HepG2 (cell line): ENCODE results near the gene MLYCD. TPM values are rescaled to one million over a fixed set of nuclear protein-coding genes. Genes with fewer than 3 reads are reported as not detected.

Source experiments
- ATAC-seq: fragments of 200-7000 bp; cut with Tn5 transposase; 3 replicates; pipeline ENCODE4 v1.9.1; 2020; ENCODE audit warnings: mild to moderate bottlenecking, moderate library complexity
- BruUV-seq: library from RNA; stranded (reverse); fragments of 400-500 nt; replicated peaks from 2 replicates; lab custom pipeline; 2021; lab: Mats Ljungman, UMichigan
- CTCF ChIA-PET: fragments of 300-600 bp; formaldehyde crosslinking; extraction: SDS; loops from one replicate; lab custom pipeline; 2021; ENCODE audit warnings: low total read pairs, inconsistent platforms, low intra/inter-chr PET ratio; lab: Yijun Ruan, JAX
- POLR2A ChIA-PET: fragments of 350-600 bp; sonication (Branson Sonifier 250); formaldehyde crosslinking; loops from one replicate; lab custom pipeline; 2020; ENCODE audit warnings: antibody characterized with exemption, inconsistent platforms; lab: Yijun Ruan, JAX
- DNase-seq: peaks from one replicate; pipeline ENCODE4 v3.0.0-alpha.2; 2015; ENCODE audit warnings: low spot score
- FAIRE-seq: peaks from 3 replicates; lab custom pipeline; 2011; peaks lifted over from hg19 to GRCh38; lab: Jason Lieb, UNC
- H2AFZ ChIP-seq: one replicate; pipeline ENCODE4 v1.6.1; 2011; ENCODE audit warnings: low read length, inconsistent platforms
- H3K27ac ChIP-seq: fragments of 300-600 bp; 3 replicates; pipeline ENCODE4 v1.8.0; 2011; ENCODE audit warnings: mixed run types, mild to moderate bottlenecking, mixed read lengths, low read length, inconsistent platforms; ENCODE audit not compliant: insufficient read depth; ENCODE audit errors: extremely low read length
- H3K27me3 ChIP-seq, 2 experiments: fragments of 200-600 bp in 1 of 2; 2 replicates in 1 of 2; 3 replicates in 1 of 2; pipeline versions ENCODE4 v1.6.0 to v1.8.0; 2011; ENCODE audit warnings: low read length in 2 of 2, mild to moderate bottlenecking in 2 of 2, moderate library complexity in 2 of 2, inconsistent platforms in 1 of 2; ENCODE audit not compliant: insufficient read depth in 2 of 2, control insufficient read depth in 1 of 2
- H3K36me3 ChIP-seq, 2 experiments: fragments of 200-600 bp in 1 of 2; replicated peaks in 1 of 2; 2 replicates in 1 of 2; 3 replicates in 1 of 2; pipeline versions ENCODE4 v1.5.1 to v1.8.0; 2011; ENCODE audit warnings: low read length in 2 of 2, inconsistent platforms in 1 of 2; ENCODE audit not compliant: insufficient read depth in 2 of 2, control insufficient read depth in 1 of 2
- H3K4me1 ChIP-seq: 2 replicates; pipeline ENCODE4 v1.5.1; 2012; ENCODE audit warnings: low read length, inconsistent platforms; ENCODE audit not compliant: insufficient read depth
- H3K4me2 ChIP-seq: 2 replicates; pipeline ENCODE4 v1.6.0; 2011; ENCODE audit warnings: low read depth, low read length, inconsistent platforms
- H3K4me3 ChIP-seq, 3 experiments: fragments of 200-600 bp in 1 of 3; sonication (generic), shearing (Covaris generic) in 1 of 3; replicated peaks in 1 of 3; 2 replicates each; pipeline ENCODE4 v1.5.1; 2011 to 2016; ENCODE audit warnings: low read length in 3 of 3, inconsistent platforms in 2 of 3, low read depth in 2 of 3, mild to moderate bottlenecking in 2 of 3, control low read depth in 1 of 3, mixed read lengths in 1 of 3; ENCODE audit not compliant: insufficient read depth in 1 of 3
- H3K79me2 ChIP-seq: one replicate; pipeline ENCODE4 v1.6.1; 2011; ENCODE audit warnings: low read length, inconsistent platforms; ENCODE audit not compliant: insufficient read depth
- H3K9ac ChIP-seq: 2 replicates; pipeline ENCODE4 v1.6.0; 2011; ENCODE audit warnings: mild to moderate bottlenecking, low read depth, low read length, inconsistent platforms; ENCODE audit not compliant: insufficient read depth
- H3K9me3 ChIP-seq: 2 replicates; pipeline ENCODE4 v1.5.1; 2012; ENCODE audit warnings: mild to moderate bottlenecking, low read length
- H4K20me1 ChIP-seq: 2 replicates; pipeline ENCODE4 v1.6.0; 2011; ENCODE audit warnings: inconsistent platforms, mild to moderate bottlenecking, low read length, moderate library complexity; ENCODE audit not compliant: insufficient read depth
- ADNP ChIP-seq: sonication (generic); formaldehyde crosslinking; IDR thresholded peaks from 2 replicates; pipeline ENCODE4 v1.4.0; 2020; ENCODE audit warnings: missing genetic modification reagents
- ARNTL ChIP-seq: sonication (generic); formaldehyde crosslinking; IDR thresholded peaks from 2 replicates; pipeline ENCODE4 v1.4.0; 2020; ENCODE audit warnings: mild to moderate bottlenecking, missing genetic modification reagents
- ELF4 ChIP-seq: sonication (generic); formaldehyde crosslinking; IDR thresholded peaks from 2 replicates; pipeline ENCODE4 v1.5.0; 2020; ENCODE audit warnings: missing genetic modification reagents, mild to moderate bottlenecking, moderate library complexity, borderline replicate concordance
- FIP1L1 ChIP-seq: fragments of 200-400 bp; formaldehyde crosslinking; IDR thresholded peaks from 2 replicates; pipeline ENCODE4 v1.6.1; 2018; ENCODE audit warnings: low read depth, mild to moderate bottlenecking, low read length, moderate library complexity, borderline replicate concordance; ENCODE audit not compliant: insufficient read depth
- MZF1 ChIP-seq: sonication (generic); formaldehyde crosslinking; IDR thresholded peaks from 2 replicates; pipeline ENCODE4 v1.8.1; 2023; ENCODE audit warnings: mild to moderate bottlenecking, missing genetic modification reagents, borderline replicate concordance
- NFIC ChIP-seq: IDR thresholded peaks from 2 replicates; pipeline ENCODE4 v1.6.1; 2012; ENCODE audit warnings: mild to moderate bottlenecking, low read length, inconsistent platforms
- TCF7L2 ChIP-seq: IDR thresholded peaks from 2 replicates; pipeline ENCODE4 v1.6.1; 2011; ENCODE audit warnings: mild to moderate bottlenecking, low read depth, low read length, moderate library complexity
- TP53 ChIP-seq: sonication (generic); formaldehyde crosslinking; conservative IDR thresholded peaks from 2 replicates; pipeline ENCODE4 v1.4.0; 2020; ENCODE audit warnings: missing genetic modification reagents
- ZFX ChIP-seq: sonication (generic); formaldehyde crosslinking; IDR thresholded peaks from 2 replicates; pipeline ENCODE4 v1.4.0; 2020; ENCODE audit warnings: mild to moderate bottlenecking, low read depth, missing genetic modification reagents, moderate library complexity
- ZNF547 ChIP-seq: sonication (generic); formaldehyde crosslinking; IDR thresholded peaks from 2 replicates; pipeline ENCODE4 v1.5.1; 2020; ENCODE audit warnings: mild to moderate bottlenecking, missing genetic modification reagents
- ZNF629 ChIP-seq: sonication (generic); formaldehyde crosslinking; conservative IDR thresholded peaks from 2 replicates; pipeline ENCODE4 v1.5.0; 2020; ENCODE audit warnings: missing genetic modification reagents
- WGBS: methylation state at CpG from one replicate; pipeline ENCODE4 v1.1.6; 2017; ENCODE audit warnings: low lambda C conversion rate; 5-methylcytosine and 5-hydroxymethylcytosine counted together
- in situ Hi-C: cut with HindIII; loops from 2 replicates; pipeline ENCODE4 v1.10.0; 2017; ENCODE audit warnings: low pct_unique_long_range_greater_than_20kb; ENCODE audit not compliant: extremely low pct_ligation_motif_present
- intact Hi-C: fragments of 100-400 bp; cut with micrococcal nuclease; formaldehyde crosslinking; loops from one replicate; pipeline ENCODE4 v1.10.0; 2022; ENCODE audit not compliant: unreplicated experiment
- polyA plus RNA-seq, 8 experiments: library from polyadenylated mRNA; depleted of rRNA in 3 of 8; stranded (reverse) in 7 of 8; unstranded in 1 of 8; fragments of >200 nt; fragmentation: Illumina TruSeq in 4 of 8; extraction: Trizol in 4 of 8; gene quantifications; 2 replicates each; pipeline versions ENCODE4 v1.2.1 to v1.2.3, GENCODE V29; 2011 to 2016; ENCODE audit warnings: low read depth in 4 of 8, missing spikeins in 1 of 8, mixed read lengths in 1 of 8; ENCODE audit not compliant: insufficient read depth in 1 of 8
- total RNA-seq, 5 experiments: library from RNA; depleted of rRNA; stranded (reverse); fragments of >200 nt; fragmentation: Illumina TruSeq; extraction: Trizol; gene quantifications; 2 replicates each; pipeline ENCODE4 v1.2.3, GENCODE V29; 2016; ENCODE audit warnings: low read depth in 1 of 5
- TF ChIP-seq, protein P1 (sequence below): sonication (generic); formaldehyde crosslinking; IDR thresholded peaks from 2 replicates; pipeline ENCODE4 v1.5.1; 2020; ENCODE audit warnings: mild to moderate bottlenecking, missing genetic modification reagents, moderate library complexity
- TF ChIP-seq, protein P2 (sequence below): IDR thresholded peaks from 2 replicates; pipeline ENCODE4 v1.6.1; 2018; ENCODE audit warnings: missing genetic modification reagents, mild to moderate bottlenecking, missing compliant biosample characterization
- TF ChIP-seq, protein P3 (sequence below): IDR thresholded peaks from 2 replicates; pipeline ENCODE4 v1.6.1; 2016; ENCODE audit warnings: mild to moderate bottlenecking

Gene MLYCD
- total and polyA plus RNA-seq, 2 of the 13 experiments (the other 11 are each of a cell fraction or from before 2014, with no cell fraction given), result 1.8 to 4.0 TPM

DNA sequence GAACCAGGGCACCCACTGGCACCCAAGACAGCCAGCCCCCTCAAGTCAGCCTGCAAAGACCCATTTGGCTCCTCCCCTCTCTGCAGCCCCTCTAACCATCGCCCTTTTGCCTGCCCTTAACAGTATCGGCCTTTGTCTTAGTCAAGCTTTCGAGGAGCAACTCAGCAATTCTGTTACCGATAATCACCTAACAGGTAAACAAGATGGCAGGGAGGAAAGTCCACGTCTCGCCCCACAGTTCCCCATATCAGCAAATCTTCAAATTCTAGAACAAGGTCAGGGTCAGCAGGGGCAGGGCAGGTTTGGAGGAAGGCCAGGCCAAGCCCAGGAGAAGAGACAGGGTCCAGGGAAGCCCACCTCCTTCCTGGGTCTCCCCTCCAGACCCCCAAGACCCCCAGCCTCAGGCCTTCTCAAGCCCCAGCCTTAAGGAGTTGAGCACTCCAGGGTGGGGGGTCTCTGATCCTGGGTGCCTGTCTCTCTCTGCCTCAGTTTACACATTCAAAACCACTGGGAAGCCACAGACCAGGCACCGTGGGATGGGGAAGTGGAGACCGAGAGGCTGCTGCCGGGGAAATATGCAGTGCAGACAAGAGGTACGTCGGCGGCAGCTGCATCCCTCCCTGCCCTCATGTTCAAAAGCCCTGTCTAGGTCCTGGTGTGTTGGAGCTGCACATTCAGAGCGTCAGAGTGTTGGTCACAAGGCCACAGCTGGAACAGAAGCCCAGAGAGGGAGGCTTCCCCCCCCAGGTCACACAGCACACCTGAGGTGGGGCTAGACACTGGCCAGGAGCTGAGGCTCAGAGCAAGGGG is 50.2 kb downstream of the MLYCD start (continued):
- TF ChIP-seq TP53 (CRISPR knock-in tag) (no peak), ZFX (peak; percentile 56; the same call in 1 of the 2 replicates), ZNF547 (peak; percentile 62; the same call in 1 of the 2 replicates), TCF7L2 (no peak), ARNTL (CRISPR knock-in tag) (peak; percentile 73), NFIC (peak; percentile 71; the same call in 1 of the 2 replicates), ADNP (CRISPR knock-in tag) (0 out of 2 replicates have a peak, but pooled peaks have one; percentile 62)
- TF ChIP-seq, protein P1, sequence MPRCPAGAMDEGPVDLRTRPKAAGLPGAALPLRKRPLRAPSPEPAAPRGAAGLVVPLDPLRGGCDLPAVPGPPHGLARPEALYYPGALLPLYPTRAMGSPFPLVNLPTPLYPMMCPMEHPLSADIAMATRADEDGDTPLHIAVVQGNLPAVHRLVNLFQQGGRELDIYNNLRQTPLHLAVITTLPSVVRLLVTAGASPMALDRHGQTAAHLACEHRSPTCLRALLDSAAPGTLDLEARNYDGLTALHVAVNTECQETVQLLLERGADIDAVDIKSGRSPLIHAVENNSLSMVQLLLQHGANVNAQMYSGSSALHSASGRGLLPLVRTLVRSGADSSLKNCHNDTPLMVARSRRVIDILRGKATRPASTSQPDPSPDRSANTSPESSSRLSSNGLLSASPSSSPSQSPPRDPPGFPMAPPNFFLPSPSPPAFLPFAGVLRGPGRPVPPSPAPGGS, result no peak
- TF ChIP-seq, protein P2, sequence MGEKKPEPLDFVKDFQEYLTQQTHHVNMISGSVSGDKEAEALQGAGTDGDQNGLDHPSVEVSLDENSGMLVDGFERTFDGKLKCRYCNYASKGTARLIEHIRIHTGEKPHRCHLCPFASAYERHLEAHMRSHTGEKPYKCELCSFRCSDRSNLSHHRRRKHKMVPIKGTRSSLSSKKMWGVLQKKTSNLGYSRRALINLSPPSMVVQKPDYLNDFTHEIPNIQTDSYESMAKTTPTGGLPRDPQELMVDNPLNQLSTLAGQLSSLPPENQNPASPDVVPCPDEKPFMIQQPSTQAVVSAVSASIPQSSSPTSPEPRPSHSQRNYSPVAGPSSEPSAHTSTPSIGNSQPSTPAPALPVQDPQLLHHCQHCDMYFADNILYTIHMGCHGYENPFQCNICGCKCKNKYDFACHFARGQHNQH (CRISPR knock-in tag), result 0 out of 2 replicates have a peak, but pooled peaks have one; percentile 47

DNA sequence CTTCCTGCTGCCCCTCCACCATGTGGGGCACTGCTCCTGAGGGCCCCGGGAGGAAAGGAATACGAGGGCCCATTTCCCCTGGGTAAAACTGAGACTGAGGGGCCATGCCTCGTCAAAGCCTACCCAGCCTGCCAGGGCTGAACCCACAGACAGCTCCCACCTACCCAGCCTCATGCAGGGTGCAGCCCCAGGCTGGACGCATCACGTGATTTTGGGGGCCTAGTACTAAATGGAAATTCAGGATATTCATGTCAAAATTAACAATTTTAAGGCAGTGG is 50.7 kb downstream of the MLYCD start:
- Histone ChIP-seq H3K27ac (no peak overlapping the region), H4K20me1 (peaks cover 10% of the 10 kb centered on the region), H3K4me3 (no peak overlapping the region), H3K9ac (no peak overlapping the region), H3K4me2 (peak overlapping the region; percentile 62; the same call in 1 of the 2 replicates), H3K9me3 (no peaks in the 10 kb centered on the region), H3K79me2 (peaks cover 11% of the 10 kb centered on the region), H3K36me3 (no peaks in the 10 kb centered on the region), H3K27me3 (peaks cover 0 to 3% of the 10 kb centered on the region in 2 experiments; a peak in 1 of 5 replicates), H2AFZ (no peak overlapping the region), H3K4me1 (peaks cover 84% of the 10 kb centered on the region)
- in situ Hi-C loops, result loop anchor here (25.0 kb wide), 1 partner anchor 238 kb away; the partner anchor contains the start of genes ADAD2 and TAF1C
- WGBS, result 47% methylated on average over 5 of the region's 5 CpGs
- POLR2A ChIA-PET, result no interaction called here
- no peak for FAIRE-seq
- CTCF ChIA-PET, result no interaction called here
- DNase-seq, result no peak
- ATAC-seq, result no peak
- BruUV-seq, result no TSS peak
- intact Hi-C loops, result loop anchor here (5.0 to 10.0 kb wide), 2 partner anchors 125 to 228 kb away; no protein-coding TSS in a partner anchor
- TF ChIP-seq FIP1L1, result no peak
- no peak for TF ChIP-seq ELF4 (CRISPR knock-in tag)
- TF ChIP-seq ZNF629, result peak; percentile 78
- no peak for TF ChIP-seq MZF1
- TF ChIP-seq, protein P3, sequence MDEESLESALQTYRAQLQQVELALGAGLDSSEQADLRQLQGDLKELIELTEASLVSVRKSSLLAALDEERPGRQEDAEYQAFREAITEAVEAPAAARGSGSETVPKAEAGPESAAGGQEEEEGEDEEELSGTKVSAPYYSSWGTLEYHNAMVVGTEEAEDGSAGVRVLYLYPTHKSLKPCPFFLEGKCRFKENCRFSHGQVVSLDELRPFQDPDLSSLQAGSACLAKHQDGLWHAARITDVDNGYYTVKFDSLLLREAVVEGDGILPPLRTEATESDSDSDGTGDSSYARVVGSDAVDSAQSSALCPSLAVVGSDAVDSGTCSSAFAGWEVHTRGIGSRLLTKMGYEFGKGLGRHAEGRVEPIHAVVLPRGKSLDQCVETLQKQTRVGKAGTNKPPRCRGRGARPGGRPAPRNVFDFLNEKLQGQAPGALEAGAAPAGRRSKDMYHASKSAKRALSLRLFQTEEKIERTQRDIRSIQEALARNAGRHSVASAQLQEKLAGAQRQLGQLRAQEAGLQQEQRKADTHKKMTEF, result no peak
